ENCODE data around the gene PRKCB.
"Not testable (repeated sequence)": the region's sequence is repeated elsewhere in the genome, so short reads cannot be mapped to it uniquely, and the experiment has no call there.

The PRKCB gene

GRCh38 chr16:24129412-24129918 lies 293.7 kb downstream of the PRKCB start:
- DNase-seq (ENCODE audit: low read depth in 2 of 2) = no peak

- DNase-seq (ENCODE audit: low read depth in 2 of 2) = no peak
Observed at GRCh38 chr16:24130494-24131085, 294.8 kb downstream of the PRKCB start.

- DNase-seq (ENCODE audit: low read depth in 2 of 2) = no peak
Observed at GRCh38 chr16:24131294-24131693, 295.5 kb downstream of the PRKCB start.

GRCh38 chr16:24132048-24132796 lies 296.4 kb downstream of the PRKCB start:
- no peak for DNase-seq (ENCODE audit: low read depth in 2 of 2)

GRCh38 chr16:24132797-24133155 lies 297.0 kb downstream of the PRKCB start:
- no peak for DNase-seq (ENCODE audit: low read depth in 2 of 2)

GRCh38 chr16:24135624-24136565 lies 300.1 kb downstream of the PRKCB start:
- no peak for DNase-seq (ENCODE audit: low read depth in 2 of 2)

GRCh38 chr16:24138024-24138423 lies 302.2 kb downstream of the PRKCB start:
- no peak for DNase-seq (ENCODE audit: low read depth in 2 of 2)

- DNase-seq (ENCODE audit: low read depth in 2 of 2) = no peak
Observed at GRCh38 chr16:24138575-24138974, 302.8 kb downstream of the PRKCB start.

- no peak for DNase-seq (ENCODE audit: low read depth in 2 of 2)
Observed at GRCh38 chr16:24139282-24139681, 303.5 kb downstream of the PRKCB start.

GRCh38 chr16:24140730-24141129 lies 304.9 kb downstream of the PRKCB start:
- DNase-seq (ENCODE audit: low read depth in 2 of 2) = no peak

GRCh38 chr16:24141466-24141865 lies 305.7 kb downstream of the PRKCB start:
- no peak for DNase-seq (ENCODE audit: low read depth in 2 of 2)

GRCh38 chr16:24141917-24142316 lies 306.1 kb downstream of the PRKCB start:
- DNase-seq (ENCODE audit: low read depth in 2 of 2) = no peak

- no peak for DNase-seq (ENCODE audit: low read depth in 2 of 2)
Observed at GRCh38 chr16:24145927-24146326, 310.1 kb downstream of the PRKCB start.

GRCh38 chr16:24146518-24146917 lies 310.7 kb downstream of the PRKCB start:
- no peak for DNase-seq (ENCODE audit: low read depth in 2 of 2)

- DNase-seq (ENCODE audit: low read depth in 2 of 2) = no peak
Observed at GRCh38 chr16:24149102-24149501, 313.3 kb downstream of the PRKCB start.

GRCh38 chr16:24150282-24150681 lies 314.5 kb downstream of the PRKCB start:
- DNase-seq (ENCODE audit: low read depth in 2 of 2) = no peak

GRCh38 chr16:24151482-24151939 lies 315.7 kb downstream of the PRKCB start:
- DNase-seq (ENCODE audit: low read depth in 2 of 2) = no peak

GRCh38 chr16:24152048-24152447 lies 316.3 kb downstream of the PRKCB start:
- not testable (repeated sequence) for DNase-seq (ENCODE audit: low read depth in 2 of 2)

- DNase-seq (ENCODE audit: low read depth in 2 of 2) = no peak
Observed at GRCh38 chr16:24152826-24153225, 317.0 kb downstream of the PRKCB start.

GRCh38 chr16:24156777-24157176 lies 321.0 kb downstream of the PRKCB start:
- DNase-seq (ENCODE audit: low read depth in 2 of 2) = no peak

- no peak for DNase-seq (ENCODE audit: low read depth in 2 of 2)
Observed at GRCh38 chr16:24163935-24164334, 328.2 kb downstream of the PRKCB start.

- no peak for DNase-seq (ENCODE audit: low read depth in 2 of 2)
Observed at GRCh38 chr16:24164416-24164815, 328.6 kb downstream of the PRKCB start.
